IMR-90 (cell line): ENCODE results near the gene ELF2. TPM values are rescaled to one million over a fixed set of nuclear protein-coding genes. Genes with fewer than 3 reads are reported as not detected.

ENCODE experiments used
- ATAC-seq: fragments of 200-7000 bp; cut with Tn5 transposase; 2 replicates; pipeline ENCODE4 v1.9.1; 2020; ENCODE audit warnings: low read depth, mild to moderate bottlenecking, moderate library complexity
- BruUV-seq: library from RNA; stranded (reverse); fragments of 400-500 nt; replicated peaks from 2 replicates; lab custom pipeline; 2021; lab: Mats Ljungman, UMichigan
- CTCF ChIA-PET: fragments of 300-600 bp; formaldehyde crosslinking; extraction: SDS; loops from one replicate; lab custom pipeline; 2021; ENCODE audit warnings: antibody characterized with exemption; lab: Yijun Ruan, JAX
- POLR2A ChIA-PET: fragments of 300-600 bp; sonication (Branson Sonifier 250); formaldehyde crosslinking; loops from one replicate; lab custom pipeline; 2022; ENCODE audit warnings: antibody characterized with exemption; ENCODE audit not compliant: unreplicated experiment; lab: Charles Lee
- DNase-seq: peaks from one replicate; pipeline ENCODE4 v3.0.0; 2013
- H2AFZ ChIP-seq: replicated peaks from 2 replicates; pipeline ENCODE3; 2013; ENCODE audit warnings: low read length, mild to moderate bottlenecking; ENCODE audit not compliant: poor library complexity
- H2AK5ac ChIP-seq: 2 replicates; pipeline ENCODE4 v1.6.1; 2013; ENCODE audit warnings: low read depth, low read length, inconsistent platforms
- H2AK9ac ChIP-seq: replicated peaks from 2 replicates; pipeline ENCODE3; 2013; ENCODE audit warnings: mild to moderate bottlenecking, low read depth, low read length, moderate library complexity; ENCODE audit not compliant: poor library complexity
- H2BK120ac ChIP-seq: 2 replicates; pipeline ENCODE4 v1.6.1; 2013; ENCODE audit warnings: low read depth, low read length, inconsistent platforms
- H2BK15ac ChIP-seq: 3 replicates; pipeline ENCODE4 v1.6.1; 2013; ENCODE audit warnings: low read depth, low read length, inconsistent platforms
- H2BK20ac ChIP-seq: 2 replicates; pipeline ENCODE4 v1.6.1; 2013; ENCODE audit warnings: low read depth, mild to moderate bottlenecking, inconsistent platforms, low read length, moderate library complexity
- H2BK5ac ChIP-seq: 2 replicates; pipeline ENCODE4 v1.6.1; 2013; ENCODE audit warnings: mild to moderate bottlenecking, low read depth, low read length, inconsistent platforms; ENCODE audit not compliant: poor library complexity, severe bottlenecking
- H3K14ac ChIP-seq: replicated peaks from 2 replicates; pipeline ENCODE4 v1.6.1; 2013; ENCODE audit warnings: low read depth, low read length, inconsistent platforms
- H3K18ac ChIP-seq: 2 replicates; pipeline ENCODE4 v1.6.1; 2013; ENCODE audit warnings: low read depth, low read length, control low read depth
- H3K23ac ChIP-seq: 2 replicates; pipeline ENCODE4 v1.6.1; 2013; ENCODE audit warnings: low read depth, low read length, inconsistent platforms
- H3K27ac ChIP-seq: 2 replicates; pipeline ENCODE4 v1.5.1; 2013; ENCODE audit warnings: mild to moderate bottlenecking, control low read depth, low read length; ENCODE audit not compliant: insufficient read depth
- H3K27me3 ChIP-seq: 2 replicates; pipeline ENCODE4 v1.6.1; 2013; ENCODE audit warnings: low read length; ENCODE audit not compliant: control insufficient read depth, insufficient read depth
- H3K36me3 ChIP-seq: 2 replicates; pipeline ENCODE4 v1.6.1; 2013; ENCODE audit warnings: low read length, mixed read lengths; ENCODE audit not compliant: control insufficient read depth, insufficient read depth
- H3K4ac ChIP-seq: 2 replicates; pipeline ENCODE4 v1.6.1; 2013; ENCODE audit warnings: low read depth, low read length, inconsistent platforms
- H3K4me1 ChIP-seq: 2 replicates; pipeline ENCODE4 v1.6.1; 2013; ENCODE audit warnings: low read length, mixed read lengths; ENCODE audit not compliant: control insufficient read depth, insufficient read depth
- H3K4me2 ChIP-seq: 2 replicates; pipeline ENCODE4 v1.6.1; 2013; ENCODE audit warnings: low read depth, mild to moderate bottlenecking, control low read depth, low read length, moderate library complexity
- H3K4me3 ChIP-seq: 2 replicates; pipeline ENCODE4 v1.5.1; 2013; ENCODE audit warnings: low read depth, mild to moderate bottlenecking, control low read depth, low read length, moderate library complexity; ENCODE audit not compliant: insufficient read depth
- H3K56ac ChIP-seq: 2 replicates; pipeline ENCODE4 v1.6.1; 2013; ENCODE audit warnings: low read length, inconsistent platforms; ENCODE audit not compliant: insufficient read depth; ENCODE audit errors: extremely low read depth
- H3K79me1 ChIP-seq, 2 experiments: 2 replicates each; pipeline ENCODE4 v1.6.1; 2013; ENCODE audit warnings: low read length in 2 of 2, inconsistent platforms in 1 of 2, low read depth in 1 of 2
- H3K9ac ChIP-seq: 2 replicates; pipeline ENCODE4 v1.6.1; 2013; ENCODE audit warnings: low read depth, low read length, control low read depth
- H3K9me1 ChIP-seq: 2 replicates; pipeline ENCODE4 v1.6.1; 2013; ENCODE audit warnings: low read length, inconsistent platforms; ENCODE audit not compliant: insufficient read depth
- H3K9me3 ChIP-seq: 2 replicates; pipeline ENCODE4 v1.6.1; 2013; ENCODE audit warnings: low read length; ENCODE audit not compliant: control insufficient read depth, insufficient read depth
- H4K20me1 ChIP-seq: 2 replicates; pipeline ENCODE4 v1.6.1; 2013; ENCODE audit warnings: low read length, inconsistent platforms; ENCODE audit not compliant: insufficient read depth
- H4K5ac ChIP-seq: 2 replicates; pipeline ENCODE4 v1.6.1; 2013; ENCODE audit warnings: mild to moderate bottlenecking, low read depth, low read length, control low read depth
- H4K8ac ChIP-seq, 2 experiments: 2 replicates each; pipeline ENCODE4 v1.6.1; 2013; ENCODE audit warnings: low read depth in 2 of 2, low read length in 2 of 2, control low read depth in 1 of 2, inconsistent platforms in 1 of 2
- H4K91ac ChIP-seq: 2 replicates; pipeline ENCODE4 v1.6.1; 2013; ENCODE audit warnings: low read depth, low read length, inconsistent platforms; ENCODE audit not compliant: insufficient read depth
- BHLHE40 ChIP-seq: fragments of 150-350 bp; IDR thresholded peaks from 2 replicates; pipeline ENCODE4 v1.6.1; 2016; ENCODE audit warnings: mild to moderate bottlenecking, low read depth, low read length
- CEBPB ChIP-seq: IDR thresholded peaks from 2 replicates; pipeline ENCODE4 v1.6.1; 2012; ENCODE audit warnings: low read depth, low read length, improper control_type of control experiment
- CHD1 ChIP-seq: IDR thresholded peaks from 2 replicates; pipeline ENCODE4 v1.6.1; 2012; ENCODE audit warnings: low read depth, low read length, improper control_type of control experiment
- CTCF ChIP-seq: conservative IDR thresholded peaks from 2 replicates; pipeline ENCODE4 v1.5.1; 2012; ENCODE audit warnings: mild to moderate bottlenecking, low read depth, low read length, improper control_type of control experiment
- POLR2A ChIP-seq: IDR thresholded peaks from 2 replicates; pipeline ENCODE4 v1.6.1; 2012; ENCODE audit warnings: mild to moderate bottlenecking, low read depth, low read length
- RAD21 ChIP-seq: IDR thresholded peaks from 2 replicates; pipeline ENCODE4 v1.6.1; 2012; ENCODE audit warnings: low read length, improper control_type of control experiment
- SMC3 ChIP-seq: fragments of 150-350 bp; IDR thresholded peaks from 2 replicates; pipeline ENCODE4 v1.6.1; 2016; ENCODE audit warnings: low read depth, mild to moderate bottlenecking, antibody characterized with exemption, low read length, moderate library complexity
- USF2 ChIP-seq: fragments of 150-350 bp; IDR thresholded peaks from 2 replicates; pipeline ENCODE4 v1.6.1; 2017; ENCODE audit warnings: mild to moderate bottlenecking, antibody characterized with exemption, low read length, low read depth
- WGBS, 2 experiments: methylation state at CpG; one replicate each; pipeline versions ENCODE4 v1.1.5 to v1.1.7; 2013; ENCODE audit warnings: missing lambda C conversion rate in 2 of 2; ENCODE audit not compliant: insufficient read length in 1 of 2; ENCODE audit errors: extremely low coverage in 2 of 2; 5-methylcytosine and 5-hydroxymethylcytosine counted together
- dilution Hi-C: fragments of 300-500 bp; cut with HindIII; formaldehyde crosslinking; loops from one replicate; pipeline ENCODE4 v1.14.3; 2018; ENCODE audit warnings: low sequenced_read_pairs; ENCODE audit not compliant: unreplicated experiment
- in situ Hi-C: fragments of 300-500 bp; cut with MboI; formaldehyde crosslinking; loops from 3 replicates; pipeline ENCODE4 v1.14.3; 2019; ENCODE audit warnings: low sequenced_read_pairs, inconsistent platforms, mixed read lengths
- intact Hi-C: fragments of 100-400 bp; cut with micrococcal nuclease; formaldehyde crosslinking; loops from 2 replicates; pipeline ENCODE4 v1.10.0; 2022
- polyA plus RNA-seq, 3 experiments: library from polyadenylated mRNA; depleted of rRNA; stranded (reverse); fragments of >200 nt; gene quantifications; 2 replicates each; pipeline ENCODE4 v1.2.3, GENCODE V29; 2012; ENCODE audit warnings: low replicate concordance in 1 of 3
- total RNA-seq: library from RNA; depleted of rRNA; stranded (reverse); fragments of >200 nt; gene quantifications from 2 replicates; pipeline ENCODE4 v1.2.3, GENCODE V29; 2012

ELF2 gene
- total and polyA plus RNA-seq, 2 of the 4 experiments (the other 2 are of a cell fraction) = 14.5 to 42.3 TPM

- Histone ChIP-seq H2BK5ac (no peak overlapping the region), H2AFZ (no peak overlapping the region), H2AK9ac (no peak overlapping the region), H3K9me1 (no peaks in the 10 kb centered on the region), H2BK20ac (no peak overlapping the region), H3K4me1 (no peaks in the 10 kb centered on the region), H4K91ac (no peak overlapping the region), H2BK120ac (no peak overlapping the region), H3K27me3 (no peaks in the 10 kb centered on the region), H3K4me3 (no peak overlapping the region), H3K14ac (no peak overlapping the region), H3K56ac (no peak overlapping the region), H3K4ac (no peak overlapping the region), H2AK5ac (no peak overlapping the region), H3K79me1 (no peaks in the 10 kb centered on the region), H3K9ac (no peak overlapping the region), H4K5ac (no peak overlapping the region), H3K27ac (no peak overlapping the region), H3K18ac (no peak overlapping the region), H3K9me3 (no peaks in the 10 kb centered on the region), H3K4me2 (no peak overlapping the region), H3K23ac (no peak overlapping the region), H4K8ac (no peak overlapping the region), H4K20me1 (no peaks in the 10 kb centered on the region), H3K36me3 (no peaks in the 10 kb centered on the region), H2BK15ac (no peak overlapping the region)
- in situ Hi-C loops (no loop called here), intact Hi-C loops (no loop called here), dilution Hi-C loops (no loop called here)
- TF ChIP-seq USF2 (no peak), POLR2A (no peak), SMC3 (no peak), RAD21 (no peak), BHLHE40 (no peak), CHD1 (no peak), CEBPB (no peak), CTCF (no peak)
- ATAC-seq = no peak
- ChIA-PET CTCF (no interaction called here), POLR2A (no interaction called here)
- WGBS, 2 experiments = 83% methylated on average over 2 of the region's 4 CpGs; no CpG with 5 or more reads in 1 of the 2 experiments
- no TSS peak for BruUV-seq
- DNase-seq = no peak
These were observed 42.5 kb upstream of the ELF2 start for GRCh38 chr4:139219450-139220055.
